Left ventricle myocardium inferior (tissue), 1 donor: ENCODE results near the gene RAB26. TPM values are rescaled to one million over a fixed set of nuclear protein-coding genes. Genes with fewer than 3 reads are reported as not detected.

Source experiments
- DNase-seq: peaks from one replicate; pipeline ENCODE4 v3.0.0-alpha.2; 2020
- H3K27ac ChIP-seq: fragments of 200-600 bp; replicated peaks from 2 replicates; pipeline ENCODE4 v1.8.0; 2021
- H3K27me3 ChIP-seq: fragments of 200-600 bp; 2 replicates; pipeline ENCODE4 v1.8.0; 2021; ENCODE audit warnings: low read depth
- H3K36me3 ChIP-seq: fragments of 200-600 bp; 2 replicates; pipeline ENCODE4 v1.8.0; 2021
- H3K4me1 ChIP-seq: fragments of 200-600 bp; 2 replicates; pipeline ENCODE4 v1.8.0; 2021
- H3K4me3 ChIP-seq: fragments of 200-600 bp; 2 replicates; pipeline ENCODE4 v1.8.0; 2021; ENCODE audit warnings: mild to moderate bottlenecking, moderate library complexity
- H3K9me3 ChIP-seq: fragments of 200-600 bp; replicated peaks from 2 replicates; pipeline ENCODE4 v1.8.0; 2021
- CTCF ChIP-seq: fragments of 200-600 bp; IDR thresholded peaks from 2 replicates; pipeline ENCODE4 v1.8.0; 2021; ENCODE audit warnings: antibody characterized with exemption, mild to moderate bottlenecking, borderline replicate concordance
- intact Hi-C: fragments of 100-400 bp; cut with micrococcal nuclease; formaldehyde crosslinking; loops from one replicate; pipeline ENCODE4 v1.11.0; 2022
- total RNA-seq: library from RNA; stranded (reverse); fragmentation: NEBNext Ultra II Directional; extraction: Animal tissue kit (Norgen Biotek cat#: 25700); gene quantifications from one replicate; pipeline ENCODE4 v1.2.1, GENCODE V29; 2021
- donor health status: DM: no; HTN: yes; CAD: no; lungs with severe emphysema.

The RAB26 gene
- total RNA-seq, 1 donor from 2014 or later: 1.7 TPM

- peaks cover 7% of the 10 kb centered on the region for H3K27me3 ChIP-seq
- no peaks in the 10 kb centered on the region for H3K9me3 ChIP-seq
- no peak overlapping the region for H3K27ac ChIP-seq
- intact Hi-C loops: no loop called here
- H3K4me3 ChIP-seq: no peak overlapping the region
- no peaks in the 10 kb centered on the region for H3K4me1 ChIP-seq
- TF ChIP-seq CTCF: no peak
- DNase-seq: no peak
- H3K36me3 ChIP-seq: peaks cover 34% of the 10 kb centered on the region
These were observed 31.2 kb downstream of the RAB26 start for GRCh38 chr16:2179576-2179975.

- no peaks in the 10 kb centered on the region for H3K9me3 ChIP-seq
- DNase-seq: no peak
- intact Hi-C loops: no loop called here
- no peaks in the 10 kb centered on the region for H3K4me1 ChIP-seq
- TF ChIP-seq CTCF: no peak
- peaks cover 26% of the 10 kb centered on the region for H3K36me3 ChIP-seq
- H3K4me3 ChIP-seq: no peak overlapping the region
- H3K27ac ChIP-seq: no peak overlapping the region
- peaks cover 7% of the 10 kb centered on the region for H3K27me3 ChIP-seq
These were observed 32.0 kb downstream of the RAB26 start for GRCh38 chr16:2180461-2180860.

GRCh38 chr16:2180962-2181923 is 32.8 kb downstream of the RAB26 start:
- no peak for TF ChIP-seq CTCF
- Histone ChIP-seq H3K27me3 (peaks cover 7% of the 10 kb centered on the region), H3K4me1 (no peaks in the 10 kb centered on the region), H3K27ac (no peak overlapping the region), H3K4me3 (no peak overlapping the region), H3K9me3 (no peaks in the 10 kb centered on the region), H3K36me3 (peaks cover 18% of the 10 kb centered on the region)
- intact Hi-C loops: no loop called here
- DNase-seq: no peak

- DNase-seq: no peak
- TF ChIP-seq CTCF: no peak
- no peaks in the 10 kb centered on the region for H3K4me1 ChIP-seq
- intact Hi-C loops: no loop called here
- H3K4me3 ChIP-seq: no peak overlapping the region
- H3K27ac ChIP-seq: no peak overlapping the region
- H3K9me3 ChIP-seq: no peaks in the 10 kb centered on the region
- H3K27me3 ChIP-seq: peaks cover 7% of the 10 kb centered on the region
- H3K36me3 ChIP-seq: peaks cover 11% of the 10 kb centered on the region
These were observed 33.5 kb downstream of the RAB26 start for GRCh38 chr16:2181952-2182351.

GRCh38 chr16:2183671-2184070 is 35.2 kb downstream of the RAB26 start:
- no peak for DNase-seq
- no peaks in the 10 kb centered on the region for H3K9me3 ChIP-seq
- no peak overlapping the region for H3K27ac ChIP-seq
- H3K4me3 ChIP-seq: no peak overlapping the region
- H3K4me1 ChIP-seq: no peaks in the 10 kb centered on the region
- intact Hi-C loops: no loop called here
- no peaks in the 10 kb centered on the region for H3K27me3 ChIP-seq
- H3K36me3 ChIP-seq: no peaks in the 10 kb centered on the region
- TF ChIP-seq CTCF: no peak
